GM19238 (cell line): ENCODE data around the gene ITPRIP.

Experiments used
- DNase-seq: peaks from one replicate; pipeline ENCODE4 v3.0.0; 2011; ENCODE audit warnings: low spot score; ENCODE audit not compliant: insufficient read length

Gene ITPRIP

GRCh38 chr10:104288355-104288754 is 49.9 kb downstream of the ITPRIP start:
- no peak for DNase-seq

- no peak for DNase-seq
Observed at GRCh38 chr10:104286939-104287338, 51.3 kb downstream of the ITPRIP start.

- no peak for DNase-seq
Observed at GRCh38 chr10:104284846-104285245, 53.4 kb downstream of the ITPRIP start.

GRCh38 chr10:104281694-104282093 is 56.6 kb downstream of the ITPRIP start:
- DNase-seq, result no peak

GRCh38 chr10:104279550-104280259 is 58.6 kb downstream of the ITPRIP start:
- DNase-seq, result no peak

- no peak for DNase-seq
Observed at GRCh38 chr10:104277785-104278184, 60.5 kb downstream of the ITPRIP start.

GRCh38 chr10:104276192-104276591 is 62.1 kb downstream of the ITPRIP start:
- no peak for DNase-seq

DNA sequence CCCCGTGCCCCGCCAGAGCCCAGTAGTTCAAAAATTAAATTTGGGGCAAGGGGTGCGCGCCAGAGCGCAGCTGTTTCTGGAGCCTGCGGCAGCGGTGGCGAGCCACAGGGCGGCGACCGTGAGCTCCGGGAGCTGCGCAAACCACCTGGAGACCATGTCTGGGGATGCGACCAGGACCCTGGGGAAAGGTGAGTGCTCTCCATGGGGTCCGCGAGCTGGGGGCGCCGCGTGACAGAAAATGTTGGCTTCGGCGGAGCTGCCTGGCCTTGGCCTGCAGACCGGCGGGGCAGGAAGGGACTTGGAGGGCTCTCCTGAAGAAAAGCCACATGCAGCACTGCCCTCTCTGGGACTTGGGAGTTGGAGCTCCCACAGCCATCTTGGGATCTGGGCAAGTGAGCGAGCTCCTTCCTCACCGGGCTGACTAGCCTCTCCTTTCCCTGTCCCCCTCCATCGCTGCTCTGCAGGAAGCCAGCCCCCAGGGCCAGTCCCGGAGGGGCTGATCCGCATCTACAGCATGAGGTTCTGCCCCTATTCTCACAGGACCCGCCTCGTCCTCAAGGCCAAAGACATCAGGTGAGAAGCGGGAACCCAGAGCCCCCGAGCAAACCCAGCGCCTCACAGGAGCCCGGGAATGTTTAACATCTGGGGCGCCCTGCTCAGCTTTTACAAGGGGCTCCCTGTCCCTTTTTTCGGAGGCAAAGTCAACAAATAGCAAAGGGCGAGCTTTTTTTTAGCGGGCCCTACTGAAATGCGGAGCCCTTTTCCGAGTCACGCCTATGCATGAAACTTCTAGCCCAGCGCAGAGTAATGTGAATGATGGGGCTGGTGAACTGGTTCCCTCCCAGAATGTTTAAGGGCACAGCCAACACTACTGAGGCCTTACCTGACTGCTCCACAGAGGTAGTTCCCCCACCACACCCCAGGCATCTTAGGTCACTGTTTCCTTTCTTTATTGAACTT is 63.2 kb downstream of the ITPRIP start:
- peak; percentile 36 for DNase-seq

DNA sequence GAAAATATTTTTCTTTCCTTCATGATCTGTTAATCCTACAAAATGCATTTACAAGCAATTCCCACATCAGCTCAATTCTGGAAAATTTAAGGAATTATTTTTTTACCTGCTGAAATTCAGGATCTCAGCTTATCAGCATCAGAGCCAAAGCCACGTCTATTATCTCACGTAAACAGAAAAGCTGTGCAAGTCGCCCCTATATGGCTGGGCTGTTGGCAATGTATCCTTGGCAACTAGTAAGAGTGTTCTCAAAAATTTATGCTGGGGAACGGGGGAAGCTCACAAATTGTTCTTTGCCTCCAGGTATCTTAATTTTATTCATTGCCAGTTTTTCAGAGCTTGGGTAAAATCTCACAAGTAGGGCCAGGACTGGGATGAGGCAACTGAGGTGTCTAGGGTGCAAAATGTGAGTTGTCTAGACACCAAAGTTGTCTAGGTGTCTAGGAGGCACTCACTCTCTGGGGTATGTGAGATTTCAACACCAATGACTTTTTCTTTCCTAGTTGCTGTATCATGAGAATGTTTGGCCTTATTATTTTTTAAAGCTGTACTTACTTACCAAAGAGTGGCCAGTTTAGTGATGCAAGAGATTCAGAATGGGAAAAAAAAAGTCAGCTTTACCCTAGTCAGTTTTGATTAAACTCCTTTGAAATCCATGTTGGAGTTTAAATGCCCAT is 64.2 kb downstream of the ITPRIP start:
- no peak for DNase-seq

DNA sequence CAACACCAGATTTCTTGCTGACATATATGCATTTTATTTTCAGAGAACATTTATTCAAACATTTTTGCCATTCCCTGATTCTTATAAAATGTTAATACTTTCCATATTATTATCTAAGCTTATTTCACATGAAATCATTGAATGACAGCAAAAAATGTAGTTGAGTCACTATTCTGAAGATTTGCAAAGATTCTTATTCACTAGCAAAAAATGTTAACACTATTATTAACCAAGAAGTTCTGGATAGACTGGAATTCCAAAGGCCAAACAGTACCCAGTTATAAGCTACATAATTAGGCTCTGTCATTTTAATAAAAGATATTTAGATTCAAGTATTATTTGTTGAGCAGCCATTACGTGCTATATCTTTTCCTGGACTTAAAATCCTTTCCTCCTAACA is 65.0 kb downstream of the ITPRIP start:
- no peak for DNase-seq

- DNase-seq, result peak; percentile 99
Observed at GRCh38 chr10:104268713-104269645, 69.3 kb downstream of the ITPRIP start, which contains the start of gene GSTO2. Gene GSTO2 (plus strand): TSS chr10:104269184. CDS start chr10:104274916, 5,732 bp downstream.

DNA sequence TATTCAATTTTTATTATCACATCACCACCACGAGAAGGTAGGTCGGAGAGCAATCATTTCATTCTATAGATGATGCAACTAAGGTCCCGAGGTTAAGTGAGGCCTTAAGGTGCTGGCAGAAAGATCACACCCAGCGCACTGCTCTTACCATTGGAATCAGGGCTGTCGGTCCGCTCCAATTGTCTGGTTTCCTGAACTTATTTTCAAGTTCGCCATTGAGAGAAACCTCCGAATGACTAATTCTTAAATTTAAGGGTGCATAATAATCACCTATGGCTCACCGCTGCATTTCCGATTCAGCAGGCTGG is 69.9 kb downstream of the ITPRIP start:
- DNase-seq, result no peak

DNA sequence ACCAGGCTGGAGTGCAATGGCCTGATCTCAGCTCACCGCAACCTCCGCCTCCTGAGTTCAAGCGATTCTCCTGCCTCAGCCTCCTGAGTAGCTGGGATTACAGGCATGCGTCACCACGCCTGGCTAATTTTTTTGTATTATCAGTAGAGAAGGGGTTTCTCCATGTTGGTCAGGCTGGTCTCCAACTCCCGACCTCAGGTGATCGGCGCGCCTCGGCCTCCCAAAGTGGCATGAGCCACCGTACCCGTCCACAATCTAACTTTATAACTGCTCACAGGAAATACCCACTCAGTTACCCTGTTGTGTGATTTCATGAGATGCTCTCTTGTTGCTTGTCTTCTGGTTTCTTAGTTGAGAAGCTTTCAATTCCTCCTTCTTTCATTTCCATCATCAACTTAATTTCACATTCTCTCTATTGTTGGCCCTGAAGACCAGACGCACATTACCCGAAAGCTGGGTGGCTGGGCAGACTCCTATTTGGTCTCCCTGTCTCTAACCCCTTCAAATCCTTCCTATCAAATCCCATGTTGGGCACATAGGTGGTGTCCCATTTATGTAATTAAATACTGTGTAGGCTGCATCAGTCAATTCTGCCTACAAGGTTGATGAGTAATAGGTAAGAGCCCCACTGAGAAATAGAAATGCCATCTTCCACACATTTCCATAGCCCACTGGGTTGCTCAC is 70.4 kb downstream of the ITPRIP start:
- no peak for DNase-seq

DNA sequence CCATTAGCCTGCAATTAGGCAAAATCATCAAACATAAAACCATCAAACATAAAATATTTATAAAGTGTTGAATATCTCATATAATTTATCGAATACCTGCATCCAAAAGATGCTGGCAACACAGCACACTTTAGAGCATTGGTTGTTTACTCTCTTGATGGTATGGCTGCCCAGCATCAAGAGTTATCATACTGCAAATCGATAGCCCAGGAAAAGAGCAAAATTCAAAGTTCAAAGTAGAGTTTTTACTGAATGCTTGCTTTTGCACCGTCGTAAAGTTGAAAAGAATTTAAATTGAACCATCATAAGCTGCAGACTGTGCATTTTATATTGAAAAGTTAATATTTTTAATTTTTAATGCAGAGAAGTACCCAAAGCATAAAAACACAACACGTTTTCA is 73.5 kb downstream of the ITPRIP start:
- no peak for DNase-seq

- no peak for DNase-seq
Observed at GRCh38 chr10:104262055-104262454, 76.2 kb downstream of the ITPRIP start.

GRCh38 chr10:104260775-104261115 is 77.5 kb downstream of the ITPRIP start:
- no peak for DNase-seq

DNA sequence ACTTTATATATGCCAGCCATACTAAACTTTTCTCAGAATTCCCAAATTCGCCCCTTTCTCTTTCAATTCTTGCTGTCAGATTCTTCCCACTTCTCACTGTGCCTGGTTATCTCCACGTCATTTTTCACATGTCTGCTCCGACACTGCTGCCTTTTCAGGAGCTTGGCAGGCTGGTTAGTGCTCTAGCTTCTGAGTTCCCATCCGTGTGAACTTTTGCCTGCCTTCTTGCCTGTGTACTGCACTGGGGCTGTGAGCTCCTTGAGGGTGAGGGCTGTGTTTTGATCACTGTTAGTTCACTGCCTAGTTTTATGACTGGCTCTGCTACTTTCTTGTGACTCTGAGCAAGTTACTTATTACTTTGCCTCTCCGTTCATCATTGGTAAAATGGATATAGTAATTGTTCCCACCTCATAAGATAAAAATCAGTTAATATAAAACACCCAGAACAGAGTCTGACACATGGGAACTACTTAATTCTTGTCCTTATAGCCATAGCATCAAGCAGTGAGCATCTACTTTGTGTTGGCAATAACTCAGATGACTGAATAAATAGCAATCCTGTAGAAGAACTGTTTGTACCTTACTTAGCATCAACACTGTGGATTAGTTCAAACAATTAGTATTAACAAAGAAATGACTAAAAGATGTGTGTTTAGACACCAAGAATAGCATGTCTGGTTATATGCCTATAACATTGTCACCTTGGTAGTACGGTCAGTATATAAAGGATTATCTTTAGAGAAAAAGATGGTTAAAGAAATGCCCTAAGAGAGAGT is 78.1 kb downstream of the ITPRIP start:
- no peak for DNase-seq
